ENCODE data around the gene PAXX.

DNA sequence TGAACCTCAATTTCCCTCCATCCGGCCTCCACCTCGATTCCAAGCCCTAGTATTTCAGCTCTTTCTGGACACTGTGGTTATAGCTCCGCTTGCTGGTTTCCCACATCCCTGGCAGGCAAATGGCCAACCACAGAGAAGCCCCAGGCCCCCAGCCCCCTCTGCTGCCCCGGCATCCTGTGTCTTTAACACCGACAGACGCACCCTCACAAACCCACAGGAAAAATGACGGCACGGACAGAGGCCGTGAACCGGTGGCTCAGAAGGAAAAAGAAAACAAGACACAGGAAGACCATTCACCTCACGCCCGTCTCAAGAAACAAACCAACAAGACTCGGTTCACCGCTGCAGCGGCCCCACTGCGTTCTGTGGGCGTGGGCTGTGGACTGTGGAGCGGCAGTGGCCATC, 5.6 kb downstream of the PAXX start:
- no peak for TF ChIP-seq FOXJ2 (tag; IDR thresholded peaks at IDR 0.05)
- TF ChIP-seq MTF1 (CRISPR knock-in tag; IDR thresholded peaks at IDR 0.05; ENCODE audit: borderline replicate concordance), result no peak
- no peak for TF ChIP-seq MEIS2 (IDR thresholded peaks at IDR 0.05; ENCODE audit: partially characterized antibody)
- no peak for TF ChIP-seq POLR2A (conservative IDR thresholded peaks at IDR 0.05)
- TF ChIP-seq ZNF24 (IDR thresholded peaks at IDR 0.05), result no peak
- no peak for TF ChIP-seq ZNF384 (IDR thresholded peaks at IDR 0.05; ENCODE audit: low read depth, low read length)
- TF ChIP-seq, protein P1, sequence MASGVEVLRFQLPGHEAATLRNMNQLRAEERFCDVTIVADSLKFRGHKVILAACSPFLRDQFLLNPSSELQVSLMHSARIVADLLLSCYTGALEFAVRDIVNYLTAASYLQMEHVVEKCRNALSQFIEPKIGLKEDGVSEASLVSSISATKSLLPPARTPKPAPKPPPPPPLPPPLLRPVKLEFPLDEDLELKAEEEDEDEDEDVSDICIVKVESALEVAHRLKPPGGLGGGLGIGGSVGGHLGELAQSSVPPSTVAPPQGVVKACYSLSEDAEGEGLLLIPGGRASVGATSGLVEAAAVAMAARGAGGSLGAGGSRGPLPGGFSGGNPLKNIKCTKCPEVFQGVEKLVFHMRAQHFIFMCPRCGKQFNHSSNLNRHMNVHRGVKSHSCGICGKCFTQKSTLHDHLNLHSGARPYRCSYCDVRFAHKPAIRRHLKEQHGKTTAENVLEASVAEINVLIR (CRISPR knock-in tag; IDR thresholded peaks at IDR 0.05), result no peak
- no peak for TF ChIP-seq BMI1 (IDR thresholded peaks at IDR 0.05; ENCODE audit: low read length)
- no peak for TF ChIP-seq TOE1 (IDR thresholded peaks at IDR 0.05; ENCODE audit: borderline replicate concordance)
- TF ChIP-seq TOE1 (CRISPR knock-in tag; IDR thresholded peaks at IDR 0.05; ENCODE audit: borderline replicate concordance, low read depth), result no peak
- TF ChIP-seq ATF7 (IDR thresholded peaks at IDR 0.05), result no peak
- TF ChIP-seq, protein P2, sequence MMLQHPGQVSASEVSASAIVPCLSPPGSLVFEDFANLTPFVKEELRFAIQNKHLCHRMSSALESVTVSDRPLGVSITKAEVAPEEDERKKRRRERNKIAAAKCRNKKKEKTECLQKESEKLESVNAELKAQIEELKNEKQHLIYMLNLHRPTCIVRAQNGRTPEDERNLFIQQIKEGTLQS (IDR thresholded peaks at IDR 0.05), result no peak
- TF ChIP-seq, protein P2 (CRISPR knock-in tag; conservative IDR thresholded peaks at IDR 0.05), result no peak

Data from K562 (cell line).